Endothelial cell of umbilical vein (primary cell): Measurements from ENCODE around the gene GCSAML. TPM values are rescaled to one million over a fixed set of nuclear protein-coding genes. Genes with fewer than 3 reads are reported as not detected.

Experiments used
- BruUV-seq: library from RNA; stranded (reverse); fragments of 400-500 nt; replicated peaks from 2 replicates; lab custom pipeline; 2021; lab: Mats Ljungman, UMichigan
- CTCF ChIA-PET: fragments of 300-600, 350-600 bp; sonication (Branson Sonifier 250); formaldehyde crosslinking; loops from one replicate; lab custom pipeline; 2021; ENCODE audit warnings: antibody characterized with exemption, inconsistent platforms; lab: Charles Lee
- POLR2A ChIA-PET: fragments of 300-600, 350-600 bp; sonication (Branson Sonifier 250); formaldehyde crosslinking; loops from one replicate; lab custom pipeline; 2021; ENCODE audit warnings: antibody characterized with exemption, inconsistent platforms; lab: Charles Lee
- DNase-seq: peaks from one replicate; pipeline ENCODE4 v3.0.0-alpha.2; 2011; ENCODE audit warnings: low read depth, low spot score
- FAIRE-seq: peaks from 2 replicates; lab custom pipeline; 2011; peaks lifted over from hg19 to GRCh38; lab: Jason Lieb, UNC
- H2AFZ ChIP-seq: 2 replicates; pipeline ENCODE4 v1.6.0; 2012; ENCODE audit warnings: low read depth, low read length, control low read depth, inconsistent platforms
- H3K27ac ChIP-seq: 2 replicates; pipeline ENCODE4 v1.5.1; 2011; ENCODE audit warnings: low read depth, mild to moderate bottlenecking, control low read depth, low read length, moderate library complexity; ENCODE audit not compliant: insufficient read depth
- H3K27me3 ChIP-seq, 2 experiments: 2 replicates each; pipeline versions ENCODE4 v1.6.0 to v1.6.1; 2011; ENCODE audit warnings: low read length in 2 of 2, mixed read lengths in 1 of 2; ENCODE audit not compliant: control insufficient read depth in 2 of 2, insufficient read depth in 2 of 2
- H3K36me3 ChIP-seq, 2 experiments: 2 replicates in 1 of 2; 3 replicates in 1 of 2; pipeline ENCODE4 v1.5.1; 2011; ENCODE audit warnings: low read length in 2 of 2, mild to moderate bottlenecking in 1 of 2, moderate library complexity in 1 of 2; ENCODE audit not compliant: control insufficient read depth in 2 of 2, insufficient read depth in 2 of 2; ENCODE audit errors: extremely low read depth in 1 of 2
- H3K4me1 ChIP-seq: 3 replicates; pipeline ENCODE4 v1.5.1; 2011; ENCODE audit warnings: mild to moderate bottlenecking, low read length; ENCODE audit not compliant: control insufficient read depth, insufficient read depth; ENCODE audit errors: extremely low read depth
- H3K4me2 ChIP-seq: 2 replicates; pipeline ENCODE4 v1.6.1; 2011; ENCODE audit warnings: low read length, control low read depth, mixed read lengths; ENCODE audit not compliant: insufficient read depth
- H3K4me3 ChIP-seq, 3 experiments: fragments of 200-600 bp in 1 of 3; sonication (generic), shearing (Covaris generic) in 1 of 3; replicated peaks in 1 of 3; 2 replicates each; pipeline ENCODE4 v1.5.1; 2011 to 2016; ENCODE audit warnings: control low read depth in 3 of 3, low read length in 3 of 3, mild to moderate bottlenecking in 2 of 3, inconsistent platforms in 1 of 3, low read depth in 1 of 3, moderate library complexity in 1 of 3; ENCODE audit not compliant: insufficient read depth in 1 of 3
- H3K79me2 ChIP-seq: 2 replicates; pipeline ENCODE4 v1.6.0; 2012; ENCODE audit warnings: low read length, inconsistent platforms; ENCODE audit not compliant: control insufficient read depth, insufficient read depth
- H3K9ac ChIP-seq: replicated peaks from 2 replicates; pipeline ENCODE3; 2011; ENCODE audit warnings: low read length, control low read depth; ENCODE audit not compliant: insufficient read depth; ENCODE audit errors: extremely low read depth
- H3K9me1 ChIP-seq: replicated peaks from 3 replicates; pipeline ENCODE4 v1.6.0; 2011; ENCODE audit warnings: mild to moderate bottlenecking, low read length; ENCODE audit not compliant: control insufficient read depth, insufficient read depth; ENCODE audit errors: extremely low read depth
- H3K9me3 ChIP-seq: replicated peaks from 2 replicates; pipeline ENCODE4 v1.5.1; 2012; ENCODE audit warnings: low read length, inconsistent platforms; ENCODE audit not compliant: control insufficient read depth, insufficient read depth
- H4K20me1 ChIP-seq: replicated peaks from 2 replicates; pipeline ENCODE3; 2011; ENCODE audit warnings: mild to moderate bottlenecking, low read length; ENCODE audit not compliant: control insufficient read depth, insufficient read depth; ENCODE audit errors: extremely low read depth
- CTCF ChIP-seq, 2 donors: IDR thresholded peaks; 1 replicate in 1 of 2; 2 replicates in 1 of 2; pipeline ENCODE4 v1.5.1; 2011; ENCODE audit warnings: low read length in 2 of 2, mild to moderate bottlenecking in 2 of 2, moderate library complexity in 2 of 2, control low read depth in 1 of 2, inconsistent platforms in 1 of 2, low read depth in 1 of 2; ENCODE audit not compliant: insufficient read depth in 1 of 2; ENCODE audit errors: extremely low read depth in 1 of 2
- EZH2 ChIP-seq: IDR thresholded peaks from 2 replicates; pipeline ENCODE4 v1.6.1; 2012; ENCODE audit warnings: borderline replicate concordance, low read depth, mild to moderate bottlenecking, moderate library complexity, low read length, inconsistent platforms; ENCODE audit not compliant: severe bottlenecking
- FOS ChIP-seq: IDR thresholded peaks from 2 replicates; pipeline ENCODE4 v1.6.1; 2011; ENCODE audit warnings: mild to moderate bottlenecking, low read length, moderate library complexity, borderline replicate concordance; ENCODE audit not compliant: insufficient read depth
- GATA2 ChIP-seq: IDR thresholded peaks from 2 replicates; pipeline ENCODE4 v1.7.0; 2011; ENCODE audit warnings: low read depth, mild to moderate bottlenecking, moderate library complexity, mixed read lengths, low read length; ENCODE audit not compliant: insufficient read length, insufficient read depth
- JUN ChIP-seq: IDR thresholded peaks from 2 replicates; pipeline ENCODE4 v1.6.1; 2011; ENCODE audit warnings: borderline replicate concordance, low read depth; ENCODE audit not compliant: insufficient read length, insufficient read depth
- MAX ChIP-seq: IDR thresholded peaks from 2 replicates; pipeline ENCODE4 v1.6.1; 2011; ENCODE audit not compliant: insufficient read depth, insufficient read length
- MYC ChIP-seq: IDR thresholded peaks from one replicate; pipeline ENCODE4 v1.6.1; 2011; ENCODE audit warnings: mild to moderate bottlenecking, low read depth, low read length
- POLR2A ChIP-seq: IDR thresholded peaks from 2 replicates; pipeline ENCODE4 v1.6.1; 2012; ENCODE audit warnings: low read depth, mild to moderate bottlenecking, control low read depth, low read length
- POLR2AphosphoS5 ChIP-seq: IDR thresholded peaks from 2 replicates; pipeline ENCODE4 v1.6.1; 2012; ENCODE audit warnings: low read depth, mild to moderate bottlenecking, control low read depth, low read length, moderate library complexity; ENCODE audit not compliant: insufficient read depth
- dilution Hi-C: fragments of 300-500 bp; cut with MboI; formaldehyde crosslinking; loops from one replicate; pipeline ENCODE4 v1.15.0; 2019; ENCODE audit warnings: low sequenced_read_pairs; ENCODE audit not compliant: extremely low pct_ligation_motif_present
- intact Hi-C: fragments of 100-400 bp; cut with micrococcal nuclease; formaldehyde crosslinking; loops from one replicate; pipeline ENCODE4 v1.10.0; 2022
- polyA plus RNA-seq, 4 experiments: library from polyadenylated mRNA; depleted of rRNA in 3 of 4; stranded (reverse) in 3 of 4; unstranded in 1 of 4; fragments of >200 nt; gene quantifications; 2 replicates each; pipeline versions ENCODE4 v1.2.1 to v1.2.3, GENCODE V29; 2011 to 2012; ENCODE audit warnings: missing spikeins in 1 of 4
- total RNA-seq: library from RNA; stranded (reverse); gene quantifications from 2 replicates; pipeline ENCODE4 v1.2.3, GENCODE V29; 2021

The GCSAML gene
- total and polyA plus RNA-seq, 2 donors (not counting 3 experiments of a cell fraction or from before 2014, with no cell fraction given), result not detected

- dilution Hi-C loops, result no loop called here
- Histone ChIP-seq H3K9me1 (no peaks in the 10 kb centered on the region), H3K9ac (no peak overlapping the region), H3K4me3 (no peak overlapping the region), H3K36me3 (no peaks in the 10 kb centered on the region), H3K9me3 (peaks cover 2% of the 10 kb centered on the region), H3K79me2 (no peaks in the 10 kb centered on the region), H3K27ac (no peak overlapping the region), H3K27me3 (no peaks in the 10 kb centered on the region), H4K20me1 (no peaks in the 10 kb centered on the region), H3K4me2 (no peak overlapping the region), H3K4me1 (no peaks in the 10 kb centered on the region), H2AFZ (no peak overlapping the region)
- ChIA-PET POLR2A (no interaction called here), CTCF (no interaction called here)
- FAIRE-seq (no peak), DNase-seq (no peak)
- intact Hi-C loops, result no loop called here
- BruUV-seq, result no TSS peak
- TF ChIP-seq POLR2A (no peak), CTCF (IDR thresholded peaks at IDR 0.05; ENCODE audit: extremely low read depth in 1 of 2, insufficient read depth in 1 of 2, low read depth in 1 of 2, low read length in 2 of 2) (no peak), GATA2 (no peak), JUN (no peak), MYC (no peak), FOS (no peak), EZH2 (no peak), MAX (no peak), POLR2AphosphoS5 (no peak)
These were observed 10.4 kb upstream of the GCSAML start for GRCh38 chr1:247538561-247538960.
